Fibroblast of the aortic adventitia (primary cell): ENCODE measurements around the gene PIM3. TPM values are rescaled to one million over a fixed set of nuclear protein-coding genes. Genes with fewer than 3 reads are reported as not detected.
"Not testable (repeated sequence)": the region's sequence is repeated elsewhere in the genome, so short reads cannot be mapped to it uniquely, and the experiment has no call there.

ENCODE experiments used
- DNase-seq: peaks from one replicate; pipeline ENCODE4 v3.0.0-alpha.2; 2010; ENCODE audit warnings: low read depth
- H3K4me3 ChIP-seq: 2 replicates; pipeline ENCODE4 v1.5.1; 2011; ENCODE audit warnings: low read depth, mild to moderate bottlenecking, control low read depth, low read length, moderate library complexity
- CTCF ChIP-seq: IDR thresholded peaks from 2 replicates; pipeline ENCODE4 v1.5.1; 2011; ENCODE audit warnings: mild to moderate bottlenecking, low read length, control low read depth, inconsistent platforms; ENCODE audit not compliant: insufficient read depth
- total RNA-seq: library from RNA; depleted of rRNA; stranded (reverse); fragments of >200 nt; gene quantifications from 2 replicates; pipeline ENCODE4 v1.2.3, GENCODE V29; 2012; ENCODE audit warnings: low replicate concordance

The PIM3 gene
- total RNA-seq, 1 donor: 15.2 TPM

DNA sequence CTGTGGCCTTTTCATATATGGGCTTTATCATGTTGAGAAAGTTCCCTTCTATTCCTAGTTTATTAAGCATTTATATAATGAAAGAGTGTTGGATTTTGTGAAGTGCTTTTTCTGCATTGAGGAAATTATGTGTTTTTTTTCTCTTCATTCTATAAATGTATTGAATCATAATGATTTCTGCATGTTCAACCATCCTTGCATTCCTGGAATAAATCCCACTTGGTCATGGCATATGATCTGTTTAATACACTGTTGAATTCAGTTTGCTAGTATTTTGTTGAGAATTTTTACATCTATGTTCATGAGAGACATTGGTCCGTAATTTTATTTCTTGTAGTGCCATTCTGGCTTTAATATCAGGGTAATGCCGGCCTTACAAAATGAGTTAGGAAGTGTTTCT, 25.8 kb downstream of the PIM3 start:
- TF ChIP-seq CTCF: no peak
- H3K4me3 ChIP-seq: no peak overlapping the region
- DNase-seq: no peak

- H3K4me3 ChIP-seq, DNase-seq: not testable (repeated sequence)
Observed at GRCh38 chr22:49989826-49990225, 29.3 kb downstream of the PIM3 start.

DNA sequence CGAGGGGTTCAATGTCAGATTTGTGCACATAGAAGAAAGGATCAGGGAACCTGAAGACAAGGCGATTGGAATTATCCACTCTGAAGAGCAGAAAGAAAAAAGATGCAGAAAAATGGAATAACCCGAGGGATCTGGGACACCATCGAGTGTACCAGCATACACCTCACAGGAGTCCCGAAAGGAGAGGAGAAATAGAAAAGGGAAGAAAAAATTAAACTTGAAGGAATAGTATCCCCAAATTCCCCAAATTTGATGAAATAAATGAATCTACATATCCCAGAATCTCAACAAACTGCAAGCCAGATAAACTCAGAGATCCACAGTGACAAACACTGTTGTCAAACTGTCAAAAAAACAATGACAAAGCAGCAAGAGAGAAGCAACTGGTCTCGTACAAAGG, 30.6 kb downstream of the PIM3 start:
- no peak overlapping the region for H3K4me3 ChIP-seq
- DNase-seq: no peak
- TF ChIP-seq CTCF: no peak

DNA sequence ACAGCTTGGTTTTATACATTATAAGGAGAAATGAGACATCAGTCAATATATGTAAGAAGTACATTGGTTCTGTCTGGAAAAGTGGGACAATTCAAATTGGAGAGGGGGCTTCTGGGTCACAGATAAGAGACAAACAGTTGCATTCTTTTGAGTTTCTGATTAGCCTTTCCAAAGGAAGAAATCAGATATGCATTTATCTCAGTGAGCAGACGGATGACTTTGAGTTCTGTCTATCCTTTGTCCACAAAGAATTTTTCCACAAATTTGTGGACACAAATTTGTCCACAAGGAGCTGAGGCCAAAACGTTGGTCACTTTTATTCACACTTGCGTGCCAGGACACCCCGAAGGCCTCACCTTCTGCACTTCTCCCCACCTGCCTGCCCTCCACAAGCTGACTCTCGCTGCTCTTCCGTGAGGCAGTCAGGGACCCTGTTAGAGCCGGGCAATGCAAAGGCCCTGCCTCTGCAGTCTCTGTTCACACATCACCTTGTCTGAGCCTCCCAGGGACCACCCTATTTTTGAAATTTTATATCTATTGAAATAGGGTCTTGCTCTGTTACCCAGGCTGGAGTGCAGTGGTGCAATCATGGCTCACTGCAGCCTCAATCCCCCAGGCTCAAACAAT, 31.4 kb downstream of the PIM3 start:
- DNase-seq: no peak
- TF ChIP-seq CTCF: no peak
- no peak overlapping the region for H3K4me3 ChIP-seq

- peak; percentile 35 for DNase-seq
- TF ChIP-seq CTCF: peak; percentile 66
- no peak overlapping the region for H3K4me3 ChIP-seq
Observed at GRCh38 chr22:49992921-49993648, 32.5 kb downstream of the PIM3 start.

GRCh38 chr22:49993649-49994360, 33.2 kb downstream of the PIM3 start:
- no peak for DNase-seq
- TF ChIP-seq CTCF: no peak
- H3K4me3 ChIP-seq: no peak overlapping the region

DNA sequence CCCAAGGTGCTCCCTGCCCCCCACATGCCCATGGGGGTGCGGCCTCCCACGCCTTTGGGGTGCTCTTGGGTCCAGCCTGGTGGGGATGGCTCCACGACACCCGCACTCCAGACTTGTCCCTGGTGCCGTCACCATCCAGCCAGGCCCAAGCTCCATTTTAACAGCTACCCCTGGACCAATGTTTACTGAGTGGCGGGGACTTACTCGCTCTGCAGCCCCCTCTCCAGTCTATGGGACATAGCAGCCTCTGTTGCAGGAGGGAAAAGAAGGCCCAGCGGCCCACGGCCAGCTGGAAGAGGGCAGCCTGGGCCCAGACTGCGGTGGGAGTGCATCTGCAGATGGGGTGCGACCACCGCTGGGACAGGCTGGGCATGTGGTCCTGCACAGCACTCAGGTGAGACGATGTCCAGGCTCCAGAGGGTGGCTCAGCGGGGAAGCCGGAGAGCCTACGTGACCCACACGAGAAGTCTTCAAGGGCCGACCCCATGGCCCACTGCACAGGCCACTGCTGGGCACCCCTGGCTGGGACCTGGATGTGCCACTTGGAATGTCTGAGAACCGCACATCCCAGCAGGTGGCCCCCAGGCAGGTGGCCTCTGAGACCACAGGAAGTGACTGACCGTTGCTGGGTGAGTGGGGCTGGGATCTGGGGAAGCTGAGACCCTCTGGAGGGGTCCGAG, 33.9 kb downstream of the PIM3 start:
- TF ChIP-seq CTCF: no peak
- no peak for DNase-seq
- no peak overlapping the region for H3K4me3 ChIP-seq
